Sciatic nerve (tissue), 2 donors: ENCODE results near the gene PPARA. TPM values are rescaled to one million over a fixed set of nuclear protein-coding genes. Genes with fewer than 3 reads are reported as not detected.

Experiments used
- ATAC-seq: fragments of 200-7000 bp; cut with Tn5 transposase; one replicate; pipeline ENCODE4 v1.9.1; 2020; ENCODE audit warnings: mild to moderate bottlenecking, moderate library complexity
- DNase-seq: peaks from one replicate; pipeline ENCODE4 v3.0.0-alpha.2; 2020; ENCODE audit warnings: low spot score
- intact Hi-C: fragments of 100-400 bp; cut with DNase I; formaldehyde crosslinking; loops from one replicate; pipeline ENCODE4 v1.14.2; 2022
- total RNA-seq: library from RNA; stranded (reverse); fragmentation: NEBNext Ultra II Directional; extraction: Animal tissue kit (Norgen Biotek cat#: 25700); gene quantifications from one replicate; pipeline ENCODE4 v1.2.1, GENCODE V29; 2021
- donor health status: DM: no; HTN: no; CAD: no.
- donor health status: DM: no; HTN: no; CAD: no.

PPARA gene
- total RNA-seq: 39.2 TPM

DNA sequence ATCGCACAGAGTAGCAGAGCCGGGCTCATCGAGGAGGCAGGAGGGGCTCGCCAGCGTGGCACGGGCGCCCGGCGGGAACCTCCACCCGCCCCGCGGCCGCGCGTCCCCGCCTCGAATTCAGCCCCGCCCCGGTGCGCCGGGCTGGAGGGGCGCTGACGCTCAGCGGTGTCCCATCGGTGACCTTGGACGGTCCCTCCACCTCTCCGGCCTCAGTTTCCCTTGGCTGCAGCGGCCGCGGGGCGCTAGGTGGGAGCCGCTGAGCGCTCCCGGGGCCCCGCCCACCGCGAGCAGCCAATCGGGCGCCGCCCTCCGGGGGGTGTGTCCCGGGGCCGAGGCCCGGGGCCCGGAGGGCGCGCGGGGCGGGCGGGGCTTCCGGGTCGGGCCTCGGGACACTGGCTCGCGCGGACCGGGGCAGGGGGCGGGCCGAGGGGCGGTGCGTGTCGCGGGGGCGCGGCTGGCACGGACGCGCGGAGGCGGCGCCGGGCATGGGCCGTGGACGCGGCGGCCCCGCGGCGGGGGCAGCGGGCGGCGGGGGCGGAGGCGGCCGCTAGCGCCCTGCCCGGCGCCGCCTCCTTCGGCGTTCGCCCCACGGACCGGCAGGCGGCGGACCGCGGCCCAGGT lies at the start of gene PPARA:
Gene PPARA (plus strand): TSS at position 493 of the 621 bp plus-strand sequence. CDS start 47,858 bp downstream, outside the sequence.
- ATAC-seq: peak; percentile 84
- intact Hi-C loops: no loop called here
- DNase-seq: peak; percentile 95

- intact Hi-C loops: no loop called here
- ATAC-seq (no peak), DNase-seq (no peak)
These were observed 48.2 kb upstream of the PPARA start for GRCh38 chr22:46102159-46102558.

GRCh38 chr22:46102752-46103151 lies 47.6 kb upstream of the PPARA start:
- no peak for ATAC-seq
- DNase-seq: no peak
- intact Hi-C loops: no loop called here

DNA sequence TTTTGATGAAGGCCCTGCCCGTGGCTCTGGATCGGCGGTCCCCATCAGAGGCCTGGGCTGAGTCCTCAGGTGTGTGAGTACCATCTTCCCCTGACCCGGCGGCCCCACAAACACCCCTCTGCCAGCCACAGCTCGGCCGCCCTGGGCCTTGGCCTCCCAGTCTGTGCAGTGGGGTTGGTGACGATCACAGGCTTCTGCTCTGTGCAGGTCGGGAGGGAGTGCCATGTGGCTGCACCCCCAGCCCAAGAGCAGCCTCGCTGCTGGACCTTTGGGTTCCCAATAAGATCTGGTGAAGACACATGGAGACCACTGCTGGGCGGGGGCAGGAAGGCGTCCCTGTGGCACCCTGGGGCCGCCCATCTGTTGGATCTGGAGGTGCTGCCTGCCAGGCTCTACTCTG lies 47.1 kb upstream of the PPARA start:
- no peak for DNase-seq
- intact Hi-C loops: no loop called here
- ATAC-seq: no peak

DNA sequence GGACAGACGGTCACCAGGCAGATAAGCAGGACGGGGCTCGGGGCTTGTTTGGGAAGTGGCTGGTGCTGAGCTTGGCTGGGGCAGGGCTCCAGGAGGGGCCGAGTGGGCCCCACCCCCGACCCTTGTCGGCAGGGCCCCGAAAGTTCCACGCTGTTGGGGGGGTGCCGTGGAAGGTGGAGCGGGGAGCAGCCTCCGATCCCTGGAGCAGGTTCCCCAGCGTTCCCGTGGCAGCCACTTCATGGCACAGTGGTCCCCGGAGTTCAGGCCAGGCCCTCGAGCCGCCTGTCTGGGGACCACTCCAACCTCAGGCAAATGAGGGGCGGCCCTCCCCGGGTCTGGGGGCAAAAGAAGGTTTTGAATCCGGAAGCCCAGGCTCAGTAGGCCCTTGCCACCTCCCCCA lies 46.7 kb upstream of the PPARA start:
- ATAC-seq (no peak), DNase-seq (no peak)
- intact Hi-C loops: no loop called here

- no peak for ATAC-seq
- DNase-seq: peak; percentile 76
- intact Hi-C loops: no loop called here
These were observed 46.0 kb upstream of the PPARA start for GRCh38 chr22:46104170-46104880.

DNA sequence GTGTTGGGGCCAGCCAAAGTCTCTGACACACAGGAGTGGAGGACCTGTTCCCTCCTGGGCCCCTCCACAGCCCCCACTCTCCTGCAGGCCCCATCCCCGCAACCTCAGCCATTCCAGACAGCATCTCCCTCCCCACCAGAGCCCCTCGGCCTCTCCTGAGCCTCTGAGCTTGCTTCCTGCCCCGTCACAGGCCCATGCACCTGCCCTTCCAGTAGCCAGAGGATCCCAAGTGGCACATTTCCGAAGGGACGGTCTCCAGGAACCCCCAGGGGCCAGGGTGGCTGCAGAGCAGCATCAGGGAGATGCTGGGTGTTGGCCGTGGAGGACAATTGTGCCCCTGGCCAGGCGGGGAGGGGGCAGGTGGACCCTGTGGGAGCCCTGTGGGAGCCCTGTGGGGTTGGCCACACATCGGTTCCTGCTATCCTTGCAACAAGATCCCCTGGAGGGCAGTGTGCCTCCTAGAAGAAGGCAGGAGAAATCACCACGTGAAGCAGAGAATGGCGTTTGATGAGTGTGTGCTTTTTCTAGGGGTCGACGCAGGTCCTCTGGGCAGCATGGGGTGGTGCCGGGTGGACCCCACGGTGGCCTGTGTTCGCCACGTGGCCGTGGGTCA lies 45.3 kb upstream of the PPARA start:
- intact Hi-C loops: no loop called here
- DNase-seq (no peak), ATAC-seq (peak; percentile 1)

GRCh38 chr22:46105494-46106278 lies 44.6 kb upstream of the PPARA start:
- no peak for DNase-seq
- ATAC-seq: peak; percentile 38
- intact Hi-C loops: no loop called here

GRCh38 chr22:46106279-46107022 lies 43.9 kb upstream of the PPARA start:
- no peak for DNase-seq
- ATAC-seq: peak; percentile 1
- intact Hi-C loops: no loop called here

GRCh38 chr22:46107089-46107664 lies 43.1 kb upstream of the PPARA start:
- intact Hi-C loops: no loop called here
- ATAC-seq: peak; percentile 5
- DNase-seq: no peak

GRCh38 chr22:46107753-46108563 lies 42.4 kb upstream of the PPARA start:
- intact Hi-C loops: no loop called here
- ATAC-seq (no peak), DNase-seq (no peak)

DNA sequence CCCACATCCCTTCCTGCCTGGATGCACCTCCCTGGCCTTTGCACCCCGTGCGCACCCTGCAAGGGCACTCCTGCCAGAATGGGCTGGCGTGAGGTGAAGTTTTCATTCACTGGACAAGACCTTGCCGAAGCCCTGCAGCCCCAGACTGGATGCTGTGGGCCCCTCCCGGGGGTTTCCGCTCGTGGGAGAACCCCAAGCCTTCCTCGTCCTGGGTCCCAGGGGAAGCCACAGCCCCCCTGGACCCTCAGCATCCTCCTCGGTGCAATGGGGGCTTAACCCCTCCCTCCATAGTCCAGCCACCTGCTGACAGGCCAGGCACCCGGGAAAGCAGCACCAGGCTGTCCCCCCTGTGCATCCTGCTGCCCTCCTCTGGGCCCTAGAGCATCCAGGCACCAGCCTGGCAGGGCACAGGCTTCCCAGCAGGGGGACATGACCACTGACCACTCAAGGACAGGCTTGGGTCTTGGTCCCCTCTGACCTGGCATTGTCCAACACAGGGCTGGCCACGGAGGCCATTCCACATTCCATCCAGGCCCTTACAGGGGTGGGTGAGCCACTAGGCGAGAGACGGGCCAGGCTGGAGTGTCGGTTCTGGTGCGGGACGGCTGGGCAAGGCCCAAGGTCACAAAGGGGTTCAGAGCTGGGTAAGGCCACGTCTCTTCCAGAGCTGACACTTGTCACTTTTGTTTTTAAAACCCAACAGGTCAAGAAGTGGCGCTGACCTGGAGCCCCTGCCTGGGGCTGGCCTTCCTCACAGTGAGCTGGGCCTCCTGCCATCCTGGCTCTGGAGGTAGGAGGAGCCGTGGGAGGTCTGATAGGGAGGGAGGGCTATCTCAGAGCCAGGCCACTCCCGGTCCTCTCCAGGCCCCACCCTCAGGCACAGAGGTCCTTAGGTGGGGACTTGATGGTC lies 41.5 kb upstream of the PPARA start:
- intact Hi-C loops: no loop called here
- peak; percentile 30 for ATAC-seq

GRCh38 chr22:46109474-46110003 lies 40.8 kb upstream of the PPARA start:
- intact Hi-C loops: no loop called here
- ATAC-seq (no peak), DNase-seq (no peak)

More for the DNA sequence above, 41.5 kb upstream of the PPARA start:
- DNase-seq: no peak

DNA sequence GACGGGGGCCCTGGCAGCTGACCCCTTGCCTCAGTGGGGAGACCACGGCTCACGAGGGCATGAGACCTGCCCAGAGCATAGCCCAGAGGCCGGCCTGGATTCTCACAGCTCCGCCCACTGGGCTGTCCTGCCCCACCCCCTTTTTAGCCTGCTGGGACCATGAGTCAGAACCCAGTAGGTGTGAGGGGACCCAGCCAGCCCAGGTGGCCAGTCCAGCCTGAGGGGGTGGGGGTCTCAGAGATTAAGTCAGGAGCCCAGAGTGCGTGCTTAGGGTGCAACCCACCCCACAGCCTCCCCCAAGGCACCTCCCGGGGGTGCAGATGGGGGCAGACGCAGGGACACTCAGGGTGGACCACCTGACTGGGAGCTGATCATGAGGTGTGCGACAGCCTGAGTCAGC lies 40.1 kb upstream of the PPARA start:
- no peak for DNase-seq
- intact Hi-C loops: no loop called here
- peak; percentile 5 for ATAC-seq

- DNase-seq: peak; percentile 75
- intact Hi-C loops: no loop called here
- no peak for ATAC-seq
These were observed 38.5 kb upstream of the PPARA start for GRCh38 chr22:46111645-46112306.

- ATAC-seq: no peak
These were observed 37.9 kb upstream of the PPARA start for GRCh38 chr22:46112405-46112804.

More at GRCh38 chr22:46112405-46112804, 37.9 kb upstream of the PPARA start:
- intact Hi-C loops: no loop called here
- DNase-seq: no peak
